Measurements from ENCODE around the gene PTPRD.

Gene PTPRD

DNA sequence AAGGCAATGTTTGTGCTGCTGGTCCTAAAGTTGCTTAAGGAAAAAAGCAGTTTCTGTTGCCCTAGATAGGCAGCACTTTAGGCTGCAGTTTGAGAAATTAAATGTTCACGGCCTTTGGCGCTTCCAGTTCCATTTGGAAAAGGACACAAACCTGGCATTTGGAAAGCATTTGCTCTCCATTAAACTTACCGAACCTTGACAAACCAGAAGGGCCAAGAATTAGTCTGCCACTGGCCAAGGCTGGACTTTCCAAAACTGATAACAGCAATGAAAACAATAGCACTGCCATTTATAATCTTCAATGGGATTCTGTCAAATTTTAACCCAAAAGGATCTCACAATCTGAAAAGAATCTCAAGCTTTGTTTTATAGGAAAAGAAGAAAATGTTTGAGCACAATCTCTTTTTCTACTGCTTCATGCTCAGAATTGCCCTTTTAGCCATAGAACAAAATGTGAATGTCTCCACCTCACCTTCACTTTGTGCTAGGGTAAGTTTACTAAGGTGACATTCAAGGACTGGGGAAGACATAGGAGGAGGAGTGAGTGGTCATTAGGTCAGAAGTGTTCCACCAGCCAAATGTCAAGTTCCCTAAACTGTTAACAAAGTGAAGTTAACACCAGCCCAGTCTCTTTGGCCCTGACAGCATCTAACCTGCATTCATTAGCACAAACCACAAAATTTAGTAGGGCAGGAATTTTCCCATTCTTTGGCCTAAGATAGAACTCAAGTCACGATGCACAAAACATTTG, 2229.8 kb downstream of the PTPRD start:
- DNase-seq (ENCODE audit: low read depth): no peak

DNA sequence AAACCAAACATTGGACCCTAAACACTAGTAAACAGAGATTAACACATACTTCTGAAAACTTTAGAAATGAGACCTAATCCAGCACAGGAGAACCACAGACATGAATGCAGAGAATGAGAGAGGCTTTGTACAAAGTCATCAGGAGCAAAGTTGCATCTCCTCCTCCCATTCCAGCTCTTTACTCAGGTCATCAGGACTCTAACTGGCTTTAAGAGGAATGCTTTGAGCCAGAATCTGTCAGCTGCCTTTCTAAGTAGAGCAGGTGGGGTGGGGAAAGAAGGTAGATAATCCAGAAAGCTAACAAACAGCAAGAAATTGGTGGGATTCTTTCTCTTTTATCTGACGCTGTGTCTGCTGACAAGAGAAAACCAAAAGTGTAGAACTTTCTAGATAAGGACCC, 2230.5 kb downstream of the PTPRD start:
- no peak for DNase-seq (ENCODE audit: low read depth)

DNA sequence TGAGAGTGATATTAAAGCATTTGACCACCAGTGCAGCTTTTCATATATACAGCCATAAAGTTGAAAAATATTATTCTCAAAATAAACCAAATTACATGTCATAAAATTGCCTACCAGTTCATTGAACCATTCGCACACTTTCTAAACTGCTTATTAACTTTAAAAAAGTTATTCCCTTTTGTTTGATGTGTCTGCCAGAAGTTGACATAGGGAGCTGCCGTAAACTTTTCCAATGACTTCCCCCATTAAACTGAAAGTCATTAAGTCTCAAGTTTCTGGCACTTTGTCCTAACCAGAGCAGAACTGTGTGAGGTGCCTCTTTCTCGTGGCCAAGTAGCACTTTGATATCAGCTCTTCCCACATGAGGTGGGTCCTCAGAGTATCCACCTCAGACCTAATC, 2231.2 kb downstream of the PTPRD start:
- DNase-seq (ENCODE audit: low read depth): no peak

DNA sequence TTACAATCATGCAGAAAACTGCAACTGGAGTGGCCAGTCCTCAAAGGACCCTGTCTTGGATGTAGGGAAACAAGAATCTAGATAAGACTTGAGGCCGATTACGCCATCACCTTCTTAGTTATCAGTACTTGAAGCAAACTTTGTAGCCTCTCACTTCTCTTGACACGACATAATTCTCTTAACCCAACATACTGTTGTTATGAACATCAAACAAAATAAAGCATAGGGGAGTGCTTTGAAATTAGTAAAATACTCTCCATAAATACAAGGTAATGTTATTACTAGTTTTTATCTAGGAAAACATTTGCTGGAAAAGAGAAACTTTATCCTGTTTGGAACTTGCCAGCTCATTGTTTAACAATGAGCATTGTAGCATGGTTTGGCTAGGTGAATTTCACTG, 2238.3 kb downstream of the PTPRD start:
- peak; percentile 21 for DNase-seq (ENCODE audit: low read depth)

DNA sequence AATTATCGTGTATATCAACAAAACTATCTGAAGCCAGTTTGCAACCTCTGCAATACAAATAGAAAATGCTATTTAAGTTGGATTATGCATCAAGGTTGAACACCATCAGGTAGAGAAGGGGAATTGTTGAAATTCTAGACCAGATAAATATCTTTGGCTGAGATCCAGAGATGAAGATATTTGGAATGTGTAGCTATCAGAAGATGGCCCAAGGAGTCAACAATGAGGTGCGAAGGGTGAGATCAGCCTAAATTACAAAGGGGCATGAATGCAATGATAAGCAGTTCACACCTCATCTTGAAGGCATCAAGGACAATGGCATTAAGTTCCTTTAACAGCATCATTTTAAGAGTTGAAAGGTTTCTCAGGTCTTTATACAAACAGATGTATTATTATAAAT, 2241.1 kb downstream of the PTPRD start:
- no peak for DNase-seq (ENCODE audit: low read depth)

DNA sequence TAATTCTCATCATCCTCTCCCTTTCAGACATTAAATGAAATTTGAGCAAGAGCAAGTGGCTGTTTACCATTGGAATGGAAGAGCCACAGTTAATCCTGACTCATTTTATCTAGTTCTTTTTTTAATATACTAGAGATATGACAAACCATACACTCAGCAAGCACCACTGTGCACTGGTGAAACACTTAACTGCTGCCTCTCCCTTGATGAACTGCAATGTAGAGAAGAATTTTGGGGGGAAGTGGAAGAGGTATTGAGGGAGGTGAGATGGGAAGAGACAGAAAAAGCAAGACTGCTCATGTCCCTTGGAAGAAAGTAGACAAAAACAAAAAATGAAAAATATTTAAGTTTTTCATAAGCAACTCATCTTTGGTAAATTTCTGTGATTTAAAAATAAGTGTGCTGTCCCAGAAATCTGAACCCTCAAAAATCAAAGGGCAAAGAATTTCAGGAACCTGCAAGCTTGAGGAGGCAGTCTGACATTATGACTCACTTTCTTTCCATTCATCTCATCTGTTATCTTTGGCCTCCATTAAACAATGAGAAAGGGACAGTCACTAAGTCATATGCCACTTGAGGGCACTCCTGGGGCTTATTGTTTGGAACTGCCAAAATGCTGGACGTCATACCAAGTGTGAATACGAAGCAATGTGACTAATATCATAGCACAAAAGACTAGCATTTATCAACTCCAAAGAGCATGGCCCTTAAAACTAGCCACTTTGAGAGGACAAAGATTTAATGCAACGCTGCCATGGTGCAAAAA, 2246.5 kb downstream of the PTPRD start:
- no peak for DNase-seq (ENCODE audit: low read depth)

DNA sequence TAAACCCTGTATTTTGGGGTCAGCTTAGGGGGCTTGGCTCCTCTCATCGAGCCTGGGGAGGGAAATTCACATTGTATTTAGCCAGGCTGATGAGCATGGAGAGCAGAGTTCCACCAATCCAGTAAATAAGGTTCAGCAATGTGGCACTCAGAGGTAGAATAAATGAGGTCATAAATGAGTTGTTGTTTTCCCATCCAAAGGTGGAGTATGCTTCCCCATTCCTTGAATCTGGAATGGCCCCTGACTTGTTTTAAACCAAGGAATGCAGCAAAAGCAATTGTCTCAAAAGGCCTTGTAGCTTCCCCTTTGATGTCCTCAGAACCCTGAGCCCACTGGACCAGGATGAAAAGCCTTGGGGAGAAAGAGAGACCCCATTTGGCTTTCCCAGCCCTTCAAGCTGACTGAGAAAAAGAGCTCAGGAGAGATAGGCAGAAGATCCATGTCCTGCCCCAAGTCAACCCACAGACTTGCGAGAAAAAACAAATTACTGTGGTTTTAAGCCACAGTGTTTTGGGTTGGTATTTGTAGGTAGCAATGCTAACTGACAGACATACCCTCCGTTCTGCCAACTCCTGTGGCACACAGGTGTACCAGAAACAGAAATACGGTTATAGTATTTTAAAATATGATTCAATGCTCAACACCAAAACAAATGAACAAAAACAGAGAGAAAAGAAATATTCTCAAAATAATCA, 2247.2 kb downstream of the PTPRD start:
- no peak for DNase-seq (ENCODE audit: low read depth)

DNA sequence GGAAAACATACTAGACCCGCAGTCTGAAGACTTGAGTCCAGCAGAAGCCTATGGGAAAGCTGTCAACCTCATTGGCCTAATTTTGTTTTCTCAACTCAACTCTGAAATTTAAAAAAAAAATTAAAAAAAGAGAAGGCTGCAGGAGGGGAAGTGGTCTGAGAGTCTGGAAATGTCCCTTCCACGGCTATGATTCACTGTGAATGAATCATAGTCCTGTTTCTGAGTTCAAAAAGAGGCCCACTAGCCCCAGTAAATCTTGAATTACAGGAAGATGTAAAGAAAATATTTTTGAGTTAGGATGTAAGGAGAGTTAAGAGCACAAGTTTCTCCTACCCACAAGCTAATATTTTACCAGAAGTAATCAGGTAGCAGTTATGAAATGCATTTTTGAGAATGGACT, 2247.8 kb downstream of the PTPRD start:
- DNase-seq (ENCODE audit: low read depth): peak; percentile 44

DNA sequence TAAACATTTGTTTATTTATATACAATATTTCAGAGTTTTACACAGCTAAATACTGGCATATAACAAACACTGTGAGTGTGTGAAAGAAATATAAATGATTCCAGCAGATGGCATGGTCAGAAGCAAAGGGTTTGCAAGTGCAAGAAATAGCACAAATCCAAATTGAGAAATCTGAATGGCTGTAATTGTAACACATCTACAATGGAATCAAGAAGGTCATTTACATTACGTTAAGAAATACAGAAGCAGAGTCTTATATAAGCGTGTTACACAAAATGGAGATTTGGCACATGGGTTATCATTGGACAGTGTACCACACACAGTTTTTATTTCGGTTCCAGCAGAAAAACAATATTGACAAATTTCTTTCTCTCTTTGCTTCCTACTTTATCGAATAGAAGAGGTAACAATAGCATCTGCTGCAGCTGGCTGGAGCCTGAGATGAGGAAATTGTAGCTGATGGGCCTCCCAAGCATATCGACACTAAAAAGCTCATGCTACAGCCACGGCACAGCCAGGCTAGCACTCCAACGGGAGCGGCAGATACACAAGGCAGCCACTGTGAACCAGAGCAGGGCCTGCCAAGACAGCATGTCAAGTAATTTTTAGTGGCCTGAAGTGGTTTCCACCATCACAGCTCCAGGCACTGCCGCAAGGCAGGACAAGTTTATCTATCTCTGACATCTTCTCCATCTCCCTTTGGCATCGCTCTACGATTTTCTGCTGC, 2248.6 kb downstream of the PTPRD start:
- no peak for DNase-seq (ENCODE audit: low read depth)

DNA sequence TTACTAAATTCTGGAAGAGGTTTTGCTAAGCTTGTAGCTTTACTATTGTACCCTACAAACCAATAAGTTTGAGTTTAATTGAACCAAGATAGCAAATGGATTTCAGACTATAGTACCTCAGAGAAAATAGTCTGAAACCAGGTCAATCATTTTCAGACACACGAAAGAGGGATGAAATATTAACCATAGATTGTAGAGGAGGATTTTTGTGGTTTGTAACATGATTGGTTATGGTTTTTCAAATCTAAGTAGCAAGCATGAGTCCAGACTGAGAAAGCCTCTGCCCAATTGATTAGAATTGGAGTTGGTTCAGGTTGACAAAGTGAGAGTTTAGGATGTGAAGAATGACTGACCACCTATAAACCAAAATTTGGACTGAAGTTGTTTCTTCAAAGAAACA, 2250.6 kb downstream of the PTPRD start:
- DNase-seq (ENCODE audit: low read depth): no peak

DNA sequence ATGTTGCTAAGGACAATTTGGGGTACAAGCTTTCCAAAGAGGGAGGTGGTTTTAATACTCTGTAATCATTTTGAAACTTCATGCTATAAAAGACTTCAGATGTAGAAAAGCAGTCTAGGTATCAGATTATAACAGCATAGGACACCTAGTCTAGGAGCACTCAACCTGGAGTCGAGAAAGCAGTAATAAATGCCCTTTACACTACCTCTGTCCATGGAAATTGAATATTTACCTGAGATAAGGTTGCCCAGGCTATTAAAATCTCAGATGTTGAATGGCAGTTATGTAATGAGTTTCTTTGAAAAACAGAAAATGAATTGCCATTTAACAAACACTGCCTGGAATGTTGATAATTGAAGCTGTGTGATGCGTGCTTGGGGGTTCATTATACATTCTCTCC, 2251.4 kb downstream of the PTPRD start:
- DNase-seq (ENCODE audit: low read depth): no peak

DNA sequence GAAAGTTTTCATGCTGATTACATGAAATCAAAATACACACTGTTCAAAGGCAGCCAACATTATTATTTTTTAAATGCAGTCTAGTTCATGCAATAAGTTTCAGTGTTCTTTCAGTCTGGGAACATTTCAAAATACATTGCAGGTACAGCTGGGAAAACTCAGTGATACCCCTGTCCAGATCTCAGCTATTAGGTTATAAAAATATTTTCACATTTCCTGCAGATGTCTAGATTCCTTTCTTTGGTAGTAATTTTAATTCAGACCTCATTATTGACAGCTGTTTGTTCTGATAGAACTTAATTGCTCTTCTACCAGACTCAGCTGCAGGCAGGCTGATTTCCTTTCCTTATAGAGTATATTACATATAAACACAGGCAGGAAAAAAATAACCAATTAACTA, 2256.4 kb downstream of the PTPRD start:
- no peak for DNase-seq (ENCODE audit: low read depth)

DNA sequence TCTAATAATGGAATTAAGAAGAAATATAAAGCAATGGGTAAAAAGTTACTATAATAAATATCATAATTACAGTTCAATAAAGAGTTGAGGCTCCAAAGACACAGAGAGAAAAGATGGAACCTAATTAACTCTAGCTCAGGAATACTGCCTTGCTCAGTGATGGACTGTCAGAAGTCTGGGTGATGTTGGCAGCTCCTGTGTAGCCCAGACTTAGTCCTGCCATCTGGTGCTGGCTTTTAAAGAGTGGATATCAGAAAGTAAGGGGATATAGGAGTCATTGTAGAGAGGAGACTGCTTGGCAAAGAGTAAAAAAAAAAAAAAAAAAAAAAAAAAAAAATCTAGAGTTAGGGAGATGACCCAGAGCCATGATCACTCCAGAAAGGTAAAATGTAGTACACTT, 2261.4 kb downstream of the PTPRD start:
- DNase-seq (ENCODE audit: low read depth): no peak

DNA sequence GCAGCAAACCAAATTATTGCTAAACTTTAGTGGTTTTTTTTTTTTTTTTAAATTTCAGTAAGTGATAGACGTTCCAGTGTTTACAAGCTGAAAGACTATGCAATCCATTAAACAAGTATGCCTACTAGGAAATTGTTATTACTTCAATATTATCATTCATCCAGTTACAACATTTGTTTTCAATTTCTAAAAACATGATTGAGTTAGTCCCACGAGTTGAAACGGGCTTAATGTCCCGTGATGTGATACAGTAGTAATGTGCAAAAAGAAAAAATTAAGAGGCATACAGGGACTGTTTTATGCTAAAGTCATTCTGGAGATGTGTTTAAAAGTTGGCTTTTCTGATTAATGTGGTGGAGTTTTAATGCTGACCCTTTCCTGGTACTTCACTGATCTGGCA, 2262.9 kb downstream of the PTPRD start:
- DNase-seq (ENCODE audit: low read depth): no peak

DNA sequence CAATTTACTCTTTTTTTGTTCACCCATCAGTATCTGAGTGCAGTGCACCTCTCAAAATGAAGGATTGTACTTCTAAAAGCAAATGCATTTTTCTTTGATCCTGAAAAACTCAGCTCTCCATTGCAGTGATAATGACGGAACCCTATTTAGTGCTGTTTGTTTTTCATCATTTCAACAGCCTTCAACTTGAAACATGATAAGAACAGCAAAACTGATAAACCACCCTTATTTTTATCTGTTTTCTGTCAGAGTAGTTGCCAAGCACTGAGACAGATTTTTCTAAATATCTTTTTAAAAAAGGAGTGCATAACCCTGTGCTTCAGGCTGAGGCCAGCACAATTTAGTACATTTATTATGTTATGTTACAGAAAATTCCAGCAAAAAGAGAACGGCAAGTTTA, 2263.4 kb downstream of the PTPRD start:
- DNase-seq (ENCODE audit: low read depth): peak; percentile 7

DNA sequence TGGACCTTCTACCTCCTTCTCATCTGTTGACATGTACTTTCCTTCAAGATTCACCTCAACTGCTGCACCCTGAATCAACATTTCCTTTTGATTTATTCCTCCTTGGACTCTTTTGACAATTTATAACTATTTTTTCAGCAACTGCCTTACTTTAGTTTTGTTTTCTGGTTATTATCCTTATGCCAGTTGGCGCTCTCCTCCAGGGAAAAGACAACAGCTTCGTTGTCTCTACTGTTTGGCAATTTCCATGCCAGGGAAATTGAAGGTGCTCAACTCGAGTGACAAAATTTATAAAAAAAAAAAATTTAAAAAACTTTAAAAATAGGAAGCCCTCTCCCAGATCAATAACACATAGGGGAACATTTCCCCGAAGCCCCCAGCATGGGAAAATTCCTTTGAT, 2264.0 kb downstream of the PTPRD start:
- no peak for DNase-seq (ENCODE audit: low read depth)

DNA sequence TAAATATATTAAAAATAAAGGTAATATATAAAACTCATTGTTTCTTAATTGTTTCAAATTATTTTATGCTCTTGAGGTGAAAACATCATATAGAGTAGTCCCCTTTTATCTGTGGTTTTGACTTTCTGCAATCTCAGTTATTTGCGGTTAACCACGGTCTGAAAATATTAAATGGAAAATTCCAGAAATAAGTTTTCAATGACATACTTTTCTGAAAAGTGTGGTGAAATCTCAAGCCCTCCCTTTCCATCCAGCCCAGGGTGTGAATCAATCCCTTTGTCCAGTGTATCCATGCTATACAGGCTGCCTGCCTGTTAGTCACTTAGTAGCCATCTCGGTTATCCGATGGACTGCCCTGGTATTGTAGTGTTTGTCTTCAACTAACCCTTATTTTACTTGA, 2266.5 kb downstream of the PTPRD start:
- DNase-seq (ENCODE audit: low read depth): peak; percentile 60

DNA sequence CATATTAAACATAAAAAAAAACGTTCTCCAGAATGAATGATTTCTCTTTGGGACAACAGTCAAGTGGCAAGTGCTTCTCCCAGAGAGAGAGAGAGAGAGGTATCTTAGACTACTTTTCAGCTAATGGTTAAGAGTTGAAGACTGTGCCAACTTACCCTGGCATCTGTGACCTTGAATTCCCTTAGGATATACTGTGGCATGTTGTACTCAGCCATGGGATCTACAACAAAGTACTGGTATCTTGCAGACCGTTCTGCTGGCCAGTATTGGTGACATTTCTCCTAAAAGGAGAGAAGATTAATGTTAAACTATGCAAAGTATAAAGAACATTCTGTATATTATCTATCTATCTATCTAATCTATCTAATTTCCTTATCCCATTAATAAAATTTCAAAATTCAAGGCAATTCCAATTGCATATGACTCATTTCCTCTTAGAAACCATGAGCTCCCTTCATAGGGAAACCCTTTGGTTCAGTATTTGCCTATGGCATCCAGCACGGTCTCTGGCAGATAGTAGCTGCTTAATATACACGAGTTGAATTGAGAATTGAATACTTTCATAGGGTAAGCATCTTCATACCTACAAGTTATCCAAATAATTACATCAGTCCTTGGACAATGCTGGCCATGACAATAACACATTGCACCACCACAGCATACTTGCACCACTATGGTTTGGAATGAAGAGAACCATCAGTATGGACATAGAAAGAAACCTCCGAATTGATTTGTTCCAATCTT, 2273.9 kb downstream of the PTPRD start:
- no peak for DNase-seq (ENCODE audit: low read depth)

DNA sequence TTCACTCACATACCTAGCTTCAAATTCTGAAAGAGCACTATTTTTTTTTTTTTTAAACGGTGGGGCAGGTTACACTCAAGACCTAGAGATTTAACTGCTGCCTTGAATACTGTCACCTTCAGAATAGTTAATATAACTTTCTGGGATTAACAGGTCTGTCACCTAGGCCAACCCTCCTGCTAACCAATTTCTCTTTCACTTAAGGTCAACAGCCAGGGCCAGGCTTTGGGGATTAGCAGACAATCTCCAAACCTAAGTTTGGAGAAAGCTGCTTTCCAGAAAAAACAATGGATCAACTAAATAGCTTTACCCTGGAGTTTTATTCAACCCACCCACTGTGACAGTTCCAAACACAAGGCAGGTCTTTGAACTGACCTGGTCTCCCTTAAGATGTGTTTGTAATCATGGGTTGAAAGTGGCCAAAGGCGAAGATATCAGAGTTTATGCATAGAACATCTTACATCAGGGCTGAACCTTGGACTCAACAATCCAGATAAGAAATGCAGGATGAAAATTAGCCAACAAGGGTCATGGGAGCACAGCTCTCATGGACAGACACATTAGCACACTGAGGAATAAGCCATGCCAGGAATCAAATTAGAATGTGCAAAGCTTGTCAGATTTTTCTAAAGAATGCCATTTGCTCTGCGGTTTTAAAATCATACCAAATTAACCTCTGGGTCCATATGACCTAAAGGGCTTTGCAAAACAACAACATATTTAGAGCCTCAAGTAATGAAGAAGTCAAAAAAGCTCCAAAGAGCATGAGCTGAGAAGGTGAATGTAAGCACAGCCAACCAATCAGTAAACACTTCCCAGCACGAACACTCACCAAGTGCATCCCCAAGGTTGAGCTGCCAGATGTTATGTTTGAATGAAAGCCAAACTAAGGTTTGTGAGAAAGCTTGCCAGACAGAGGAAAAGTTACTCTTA, 2274.7 kb downstream of the PTPRD start:
- no peak for DNase-seq (ENCODE audit: low read depth)

DNA sequence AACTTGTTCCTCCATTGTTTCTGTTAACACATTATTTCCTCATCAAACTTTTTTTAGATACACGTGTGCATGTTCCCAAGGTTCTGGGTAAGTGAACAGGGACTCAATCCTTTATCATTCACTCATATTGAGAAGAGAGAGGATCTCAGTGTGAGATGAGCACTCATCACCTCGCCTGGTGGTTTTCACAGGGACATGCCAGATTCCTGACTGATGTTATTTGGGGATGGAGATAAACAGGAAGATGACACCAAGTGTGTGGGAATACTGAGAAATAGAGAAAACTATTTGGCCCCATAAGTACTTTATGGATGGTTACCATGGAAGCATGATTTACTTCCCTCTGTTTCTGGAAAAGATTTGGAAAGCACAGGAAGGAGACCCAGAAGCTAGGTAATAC, 2279.9 kb downstream of the PTPRD start:
- DNase-seq (ENCODE audit: low read depth): no peak

DNA sequence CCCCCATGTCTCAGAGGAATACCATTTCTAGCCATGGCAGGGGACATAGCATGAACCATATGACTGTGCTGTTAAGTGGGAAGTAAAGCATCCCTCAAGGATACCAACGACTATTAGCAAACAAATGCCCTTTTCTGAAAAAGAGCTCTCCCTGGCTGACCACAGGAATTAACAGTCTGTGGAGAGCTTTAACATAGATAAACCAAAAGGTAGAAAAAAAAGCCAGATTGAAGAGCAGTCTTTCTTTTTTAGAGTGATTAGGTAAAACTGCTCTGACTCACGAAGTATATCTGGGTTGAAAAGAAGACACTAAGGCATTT, 2280.5 kb downstream of the PTPRD start:
- DNase-seq (ENCODE audit: low read depth): no peak
